ENCODE data around the gene TGFBR1. TPM values are rescaled to one million over a fixed set of nuclear protein-coding genes. Genes with fewer than 3 reads are reported as not detected.

The TGFBR1 gene
- total RNA-seq, 1 donor from 2014 or later, result 138 TPM

GRCh38 chr9:99146574-99146973 lies 41.7 kb downstream of the TGFBR1 start:
- Mint-ChIP-seq H3K9me3 (no peaks in the 10 kb centered on the region), H3K4me3 (no peak overlapping the region), H3K36me3 (peaks cover 60% of the 10 kb centered on the region), H3K4me1 (no peaks in the 10 kb centered on the region), H3K27me3 (ENCODE audit: insufficient read depth, low read depth) (peaks cover 2% of the 10 kb centered on the region), H3K27ac (no peak overlapping the region)
- peaks cover 7% of the 10 kb centered on the region for H3F3A ChIP-seq (ENCODE audit: low read depth)
- no peaks in the 10 kb centered on the region for H3K27me3 ChIP-seq
- H3K27ac ChIP-seq, result no peak overlapping the region
- no peaks in the 10 kb centered on the region for H3K9me3 ChIP-seq (ENCODE audit: low read depth)
- H3K9ac ChIP-seq, result no peak overlapping the region
- H2AFZ ChIP-seq (replicated peaks), result no peak overlapping the region
- H4K20me1 ChIP-seq (ENCODE audit: low read depth), result no peaks in the 10 kb centered on the region
- TF ChIP-seq EZH2 (IDR thresholded peaks at IDR 0.05), result no peak
- no peak for TF ChIP-seq EZH2phosphoT487 (IDR thresholded peaks at IDR 0.05)
- TF ChIP-seq CTCF (IDR thresholded peaks at IDR 0.05), result no peak
- H3K4me1 ChIP-seq, result peaks cover 3% of the 10 kb centered on the region
- no peak overlapping the region for H3K4me3 ChIP-seq
- peaks cover 36% of the 10 kb centered on the region for H3K36me3 ChIP-seq
- peaks cover 3% of the 10 kb centered on the region for H3K79me2 ChIP-seq (ENCODE audit: low read depth)
- H3K4me2 ChIP-seq, result no peak overlapping the region
- no peak for DNase-seq (ENCODE audit: low spot score)

GRCh38 chr9:99147177-99147576 lies 42.3 kb downstream of the TGFBR1 start:
- Histone ChIP-seq H3K27me3 (no peaks in the 10 kb centered on the region), H3K36me3 (peaks cover 37% of the 10 kb centered on the region), H3K4me1 (peaks cover 3% of the 10 kb centered on the region), H3K79me2 (ENCODE audit: low read depth) (no peaks in the 10 kb centered on the region), H3K9ac (no peak overlapping the region), H4K20me1 (ENCODE audit: low read depth) (no peaks in the 10 kb centered on the region), H3K27ac (no peak overlapping the region), H3K9me3 (ENCODE audit: low read depth) (no peaks in the 10 kb centered on the region), H3K4me3 (no peak overlapping the region), H3K4me2 (no peak overlapping the region), H2AFZ (replicated peaks) (no peak overlapping the region), H3F3A (ENCODE audit: low read depth) (peaks cover 7% of the 10 kb centered on the region)
- Mint-ChIP-seq H3K4me1 (no peaks in the 10 kb centered on the region), H3K36me3 (peaks cover 62% of the 10 kb centered on the region), H3K4me3 (no peak overlapping the region), H3K9me3 (no peaks in the 10 kb centered on the region), H3K27ac (no peak overlapping the region), H3K27me3 (ENCODE audit: insufficient read depth, low read depth) (peaks cover 2% of the 10 kb centered on the region)
- DNase-seq (ENCODE audit: low spot score), result no peak
- no peak for TF ChIP-seq CTCF (IDR thresholded peaks at IDR 0.05)

- TF ChIP-seq EZH2phosphoT487 (IDR thresholded peaks at IDR 0.05) (no peak), CTCF (IDR thresholded peaks at IDR 0.05) (no peak), EZH2 (IDR thresholded peaks at IDR 0.05) (no peak)
- peaks cover 16% of the 10 kb centered on the region for H3F3A ChIP-seq (ENCODE audit: low read depth)
- no peaks in the 10 kb centered on the region for H3K9me3 Mint-ChIP-seq
- peaks cover 3% of the 10 kb centered on the region for H3K4me1 ChIP-seq
- H3K9me3 ChIP-seq (ENCODE audit: low read depth), result no peaks in the 10 kb centered on the region
- H3K4me3 Mint-ChIP-seq, result no peak overlapping the region
- H3K27ac ChIP-seq, result no peak overlapping the region
- no peak for DNase-seq (ENCODE audit: low spot score)
- H3K27me3 ChIP-seq, result no peaks in the 10 kb centered on the region
- no peak overlapping the region for H3K4me2 ChIP-seq
- no peak overlapping the region for H2AFZ ChIP-seq (replicated peaks)
- peaks cover 26% of the 10 kb centered on the region for H3K36me3 ChIP-seq
- no peaks in the 10 kb centered on the region for H3K4me1 Mint-ChIP-seq
- no peaks in the 10 kb centered on the region for H3K79me2 ChIP-seq (ENCODE audit: low read depth)
- H3K4me3 ChIP-seq, result no peak overlapping the region
- H4K20me1 ChIP-seq (ENCODE audit: low read depth), result no peaks in the 10 kb centered on the region
- peaks cover 53% of the 10 kb centered on the region for H3K36me3 Mint-ChIP-seq
- no peak overlapping the region for H3K9ac ChIP-seq
- no peak overlapping the region for H3K27ac Mint-ChIP-seq
- peaks cover 3% of the 10 kb centered on the region for H3K27me3 Mint-ChIP-seq (ENCODE audit: insufficient read depth, low read depth)
Measured at GRCh38 chr9:99150451-99151171, 45.7 kb downstream of the TGFBR1 start.
